Left ventricle myocardium inferior (tissue), 1 donor: ENCODE data around the gene XRN1. TPM values are rescaled to one million over a fixed set of nuclear protein-coding genes. Genes with fewer than 3 reads are reported as not detected.

Experiments
- DNase-seq: peaks from one replicate; pipeline ENCODE4 v3.0.0-alpha.2; 2020
- H3K27ac ChIP-seq: fragments of 200-600 bp; replicated peaks from 2 replicates; pipeline ENCODE4 v1.8.0; 2021
- H3K27me3 ChIP-seq: fragments of 200-600 bp; 2 replicates; pipeline ENCODE4 v1.8.0; 2021; ENCODE audit warnings: low read depth
- H3K36me3 ChIP-seq: fragments of 200-600 bp; 2 replicates; pipeline ENCODE4 v1.8.0; 2021
- H3K4me1 ChIP-seq: fragments of 200-600 bp; 2 replicates; pipeline ENCODE4 v1.8.0; 2021
- H3K4me3 ChIP-seq: fragments of 200-600 bp; 2 replicates; pipeline ENCODE4 v1.8.0; 2021; ENCODE audit warnings: mild to moderate bottlenecking, moderate library complexity
- H3K9me3 ChIP-seq: fragments of 200-600 bp; replicated peaks from 2 replicates; pipeline ENCODE4 v1.8.0; 2021
- CTCF ChIP-seq: fragments of 200-600 bp; IDR thresholded peaks from 2 replicates; pipeline ENCODE4 v1.8.0; 2021; ENCODE audit warnings: antibody characterized with exemption, mild to moderate bottlenecking, borderline replicate concordance
- intact Hi-C: fragments of 100-400 bp; cut with micrococcal nuclease; formaldehyde crosslinking; loops from one replicate; pipeline ENCODE4 v1.11.0; 2022
- total RNA-seq: library from RNA; stranded (reverse); fragmentation: NEBNext Ultra II Directional; extraction: Animal tissue kit (Norgen Biotek cat#: 25700); gene quantifications from one replicate; pipeline ENCODE4 v1.2.1, GENCODE V29; 2021
- donor health status: DM: no; HTN: yes; CAD: no; lungs with severe emphysema.

XRN1 gene
- total RNA-seq, 1 donor from 2014 or later: 16.1 TPM

GRCh38 chr3:142298626-142299025, 149.2 kb downstream of the XRN1 start:
- Histone ChIP-seq H3K27me3 (no peaks in the 10 kb centered on the region), H3K4me3 (no peak overlapping the region), H3K36me3 (no peaks in the 10 kb centered on the region), H3K9me3 (peaks cover 19% of the 10 kb centered on the region), H3K4me1 (no peaks in the 10 kb centered on the region), H3K27ac (no peak overlapping the region)
- no peak for DNase-seq
- TF ChIP-seq CTCF: no peak
- intact Hi-C loops: no loop called here

GRCh38 chr3:142296507-142296906, 151.3 kb downstream of the XRN1 start:
- Histone ChIP-seq H3K27me3 (no peaks in the 10 kb centered on the region), H3K27ac (no peak overlapping the region), H3K4me1 (no peaks in the 10 kb centered on the region), H3K4me3 (no peak overlapping the region), H3K36me3 (no peaks in the 10 kb centered on the region), H3K9me3 (no peaks in the 10 kb centered on the region)
- intact Hi-C loops: no loop called here
- TF ChIP-seq CTCF: no peak
- DNase-seq: no peak

GRCh38 chr3:142287866-142288638, 159.8 kb downstream of the XRN1 start:
- Histone ChIP-seq H3K27me3 (no peaks in the 10 kb centered on the region), H3K4me3 (no peak overlapping the region), H3K4me1 (no peaks in the 10 kb centered on the region), H3K36me3 (peaks cover 4% of the 10 kb centered on the region), H3K9me3 (peaks cover 24% of the 10 kb centered on the region), H3K27ac (no peak overlapping the region)
- DNase-seq: no peak
- TF ChIP-seq CTCF: no peak
- intact Hi-C loops: no loop called here

- H3K4me3 ChIP-seq: no peak overlapping the region
- H3K9me3 ChIP-seq: peaks cover 24% of the 10 kb centered on the region
- no peak for TF ChIP-seq CTCF
- no peak overlapping the region for H3K27ac ChIP-seq
- no peaks in the 10 kb centered on the region for H3K27me3 ChIP-seq
- intact Hi-C loops: no loop called here
- no peaks in the 10 kb centered on the region for H3K4me1 ChIP-seq
- DNase-seq: no peak
- H3K36me3 ChIP-seq: peaks cover 4% of the 10 kb centered on the region
Measured at GRCh38 chr3:142285083-142285517, 162.7 kb downstream of the XRN1 start.

GRCh38 chr3:142282503-142282902, 165.3 kb downstream of the XRN1 start:
- no peak for TF ChIP-seq CTCF
- H3K4me1 ChIP-seq: peaks cover 4% of the 10 kb centered on the region
- peaks cover 5% of the 10 kb centered on the region for H3K9me3 ChIP-seq
- no peaks in the 10 kb centered on the region for H3K27me3 ChIP-seq
- no peak for DNase-seq
- intact Hi-C loops: no loop called here
- H3K27ac ChIP-seq: no peak overlapping the region
- no peaks in the 10 kb centered on the region for H3K36me3 ChIP-seq
- H3K4me3 ChIP-seq: no peak overlapping the region
